ENCODE results near the gene CFDP1. TPM values are rescaled to one million over a fixed set of nuclear protein-coding genes. Genes with fewer than 3 reads are reported as not detected.

The CFDP1 gene
- total and polyA plus RNA-seq, 2 of the 13 experiments (the other 11 are each of a cell fraction or from before 2014, with no cell fraction given) = 78.6 to 153 TPM

GRCh38 chr16:75244844-75245758, 188.2 kb downstream of the CFDP1 start (continued):
- TF ChIP-seq ZNF704 (CRISPR knock-in tag; IDR thresholded peaks at IDR 0.05; ENCODE audit: borderline replicate concordance) (peak; percentile 43), THAP11 (CRISPR knock-in tag; IDR thresholded peaks at IDR 0.05) (peak; percentile 84), SMAD9 (CRISPR knock-in tag; IDR thresholded peaks at IDR 0.05) (no peak), ZFP90 (CRISPR knock-in tag; IDR thresholded peaks at IDR 0.05; ENCODE audit: borderline replicate concordance) (peak; percentile 92; the same call in 1 of the 2 replicates), JUN (CRISPR knock-in tag; IDR thresholded peaks at IDR 0.05) (peak; percentile 99), MAF1 (CRISPR knock-in tag; IDR thresholded peaks at IDR 0.05; ENCODE audit: borderline replicate concordance) (no peak), ZBTB44 (CRISPR knock-in tag; IDR thresholded peaks at IDR 0.05) (peak; percentile 46; the same call in 1 of the 2 replicates), KLF6 (CRISPR knock-in tag; IDR thresholded peaks at IDR 0.05) (peak; percentile 95; the same call in 1 of the 2 replicates), ZNF512B (CRISPR knock-in tag; IDR thresholded peaks at IDR 0.05; ENCODE audit: borderline replicate concordance) (no peak), CEBPZ (IDR thresholded peaks at IDR 0.05; ENCODE audit: low read length) (no peak), ASH2L (IDR thresholded peaks at IDR 0.05; ENCODE audit: insufficient read length, low read depth, low read length) (peak; percentile 90), ZFYVE20 (CRISPR knock-in tag; IDR thresholded peaks at IDR 0.05; ENCODE audit: borderline replicate concordance, low read depth) (no peak), GLI4 (CRISPR knock-in tag; IDR thresholded peaks at IDR 0.05; ENCODE audit: borderline replicate concordance) (no peak; the same call in 1 of the 2 replicates), TAF1 (CRISPR knock-in tag; IDR thresholded peaks at IDR 0.05) (peak; percentile 83), ZNF263 (CRISPR knock-in tag; IDR thresholded peaks at IDR 0.05) (peak; percentile 98), GPN1 (CRISPR knock-in tag; IDR thresholded peaks at IDR 0.05; ENCODE audit: borderline replicate concordance) (0 out of 2 replicates have a peak, but pooled peaks have one; percentile 36)
- TF ChIP-seq, protein P1, sequence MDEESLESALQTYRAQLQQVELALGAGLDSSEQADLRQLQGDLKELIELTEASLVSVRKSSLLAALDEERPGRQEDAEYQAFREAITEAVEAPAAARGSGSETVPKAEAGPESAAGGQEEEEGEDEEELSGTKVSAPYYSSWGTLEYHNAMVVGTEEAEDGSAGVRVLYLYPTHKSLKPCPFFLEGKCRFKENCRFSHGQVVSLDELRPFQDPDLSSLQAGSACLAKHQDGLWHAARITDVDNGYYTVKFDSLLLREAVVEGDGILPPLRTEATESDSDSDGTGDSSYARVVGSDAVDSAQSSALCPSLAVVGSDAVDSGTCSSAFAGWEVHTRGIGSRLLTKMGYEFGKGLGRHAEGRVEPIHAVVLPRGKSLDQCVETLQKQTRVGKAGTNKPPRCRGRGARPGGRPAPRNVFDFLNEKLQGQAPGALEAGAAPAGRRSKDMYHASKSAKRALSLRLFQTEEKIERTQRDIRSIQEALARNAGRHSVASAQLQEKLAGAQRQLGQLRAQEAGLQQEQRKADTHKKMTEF (CRISPR knock-in tag; IDR thresholded peaks at IDR 0.05) = peak; percentile 99

Data from HepG2 (cell line).